GM04504 (cell line): ENCODE measurements around the gene DPP10.
A peak's percentile ranks its signal among the peaks of the same experiment; 100 is the strongest.

Source experiments
- DNase-seq: peaks from one replicate; pipeline ENCODE4 v3.0.0-alpha.2; 2012; ENCODE audit warnings: low read depth

The DPP10 gene

DNA sequence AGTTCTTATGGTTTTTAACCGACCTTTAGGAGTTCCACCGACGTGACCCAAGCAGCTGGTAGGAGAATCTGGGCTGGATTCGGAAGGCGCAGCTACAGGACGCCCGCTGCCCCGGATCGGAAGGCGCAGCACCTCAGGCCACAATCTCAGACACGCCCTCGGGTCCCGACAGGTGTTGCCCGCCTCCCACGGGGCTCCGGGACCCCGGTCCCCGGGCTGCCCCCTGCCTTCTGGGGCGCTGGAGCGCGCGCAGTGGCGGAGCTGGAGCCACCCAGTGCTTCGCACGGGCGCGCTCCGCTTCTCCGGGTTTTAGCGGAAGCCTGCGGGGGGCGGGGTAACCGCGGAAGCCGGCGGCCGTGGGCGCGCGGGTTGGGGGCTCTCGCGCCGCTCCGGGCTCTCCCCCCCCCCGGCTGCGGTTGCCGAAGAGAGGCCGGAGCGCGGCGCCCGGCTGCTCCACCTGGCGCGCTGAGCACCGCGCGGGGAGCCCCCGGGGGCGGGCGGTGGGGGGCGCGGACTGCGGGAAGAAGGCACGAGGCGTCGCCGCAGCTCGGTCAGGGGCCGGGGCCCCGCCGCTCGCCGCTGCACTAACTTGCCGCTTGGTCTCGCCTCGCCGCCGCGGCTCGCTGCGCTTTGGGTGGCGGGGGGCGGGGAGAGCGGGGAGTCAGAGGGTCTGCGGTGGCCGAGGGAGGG is 718.8 kb downstream of the DPP10 start:
- no peak for DNase-seq

DNA sequence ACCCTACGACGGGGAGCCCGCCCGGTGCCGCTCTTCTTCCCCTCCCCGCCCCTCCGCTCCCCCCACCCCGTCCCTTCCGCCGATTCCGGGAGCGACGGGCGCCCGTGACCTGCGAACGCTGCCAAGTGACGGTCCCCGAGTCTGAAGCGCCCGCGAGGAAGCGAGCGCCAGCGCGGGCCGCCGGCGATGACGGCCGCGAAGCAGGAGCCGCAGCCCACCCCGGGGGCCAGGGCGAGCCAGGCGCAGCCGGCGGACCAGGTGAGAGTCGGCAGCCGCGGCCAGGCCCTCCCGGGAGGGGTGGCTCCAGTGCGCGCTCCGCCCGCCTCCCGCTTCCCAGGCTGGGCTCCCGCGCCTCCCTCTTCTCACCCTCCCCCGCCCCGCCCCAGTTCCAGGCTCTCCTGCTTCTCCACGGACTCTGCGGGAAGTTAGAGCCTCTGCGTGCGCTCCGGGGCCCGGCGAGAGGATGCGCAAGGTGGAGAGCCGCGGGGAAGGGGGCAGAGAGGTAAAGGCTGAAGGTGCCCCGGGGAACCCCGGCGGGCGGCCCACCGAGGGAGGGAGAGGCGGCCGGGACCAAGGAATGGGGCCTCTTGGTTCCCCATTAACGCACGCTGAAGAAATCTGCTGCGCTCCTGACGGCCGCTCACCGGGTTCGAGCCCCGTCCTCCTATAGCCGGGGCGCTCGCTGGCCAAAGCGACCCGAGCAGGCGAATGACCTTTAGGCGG is 719.5 kb downstream of the DPP10 start:
- DNase-seq, result no peak

DNA sequence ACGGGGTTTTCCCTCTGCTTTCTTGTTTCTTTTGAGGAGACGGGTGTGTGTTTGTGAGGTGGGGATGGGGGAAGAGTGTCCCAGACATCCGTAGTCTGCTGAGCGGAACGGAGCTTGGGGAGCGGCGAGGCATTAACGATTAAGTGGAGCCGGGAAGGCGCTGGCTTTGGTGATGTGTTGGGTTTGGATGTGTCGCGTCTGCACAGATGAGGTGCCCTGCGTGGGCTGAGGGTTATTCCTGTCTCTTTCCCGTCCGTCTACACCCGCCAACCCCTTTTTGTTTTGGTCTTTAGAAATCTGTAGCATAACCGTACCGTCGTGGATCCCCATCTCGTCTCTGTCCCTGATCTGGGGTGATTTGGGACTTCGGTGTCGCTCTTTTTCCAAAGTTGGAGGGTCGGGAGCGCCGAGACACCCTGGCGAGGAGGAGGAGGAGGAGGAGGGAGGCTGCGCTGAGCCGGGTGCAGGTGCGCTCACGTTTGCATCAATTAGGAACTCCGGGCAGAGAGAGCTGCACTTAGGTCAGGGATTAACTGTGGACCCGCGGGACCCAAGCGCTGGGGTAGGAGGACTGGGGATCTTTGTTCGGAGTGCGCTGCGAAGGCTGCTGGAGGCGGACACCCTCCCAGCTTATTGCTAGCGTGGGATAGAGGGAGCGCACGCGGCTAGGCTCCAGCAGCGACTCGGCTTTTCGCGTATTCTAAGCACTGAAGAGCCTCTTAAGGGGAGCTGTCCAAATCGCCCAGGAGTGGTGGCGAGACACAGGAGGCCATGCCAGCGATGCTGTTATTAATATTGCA is 720.3 kb downstream of the DPP10 start:
- no peak for DNase-seq

DNA sequence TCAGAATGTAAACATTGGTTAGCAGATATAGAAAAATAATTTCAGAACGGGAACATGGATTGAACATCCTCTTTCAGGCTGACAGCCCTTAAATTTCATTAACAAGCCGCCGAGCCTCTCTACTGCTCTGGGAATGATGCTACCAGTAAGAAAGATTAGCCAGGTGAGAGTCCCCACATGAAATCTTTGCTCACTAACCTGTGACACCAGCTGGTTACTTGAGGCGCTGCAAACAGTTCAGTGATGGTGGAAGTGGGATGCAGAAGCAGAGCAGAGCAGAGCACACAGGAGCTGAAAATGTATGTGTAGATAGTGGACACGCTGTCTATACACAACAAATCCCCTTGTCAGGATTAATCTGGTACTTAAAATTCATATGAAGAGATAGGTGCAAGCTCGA is 721.1 kb downstream of the DPP10 start:
- DNase-seq, result no peak

DNA sequence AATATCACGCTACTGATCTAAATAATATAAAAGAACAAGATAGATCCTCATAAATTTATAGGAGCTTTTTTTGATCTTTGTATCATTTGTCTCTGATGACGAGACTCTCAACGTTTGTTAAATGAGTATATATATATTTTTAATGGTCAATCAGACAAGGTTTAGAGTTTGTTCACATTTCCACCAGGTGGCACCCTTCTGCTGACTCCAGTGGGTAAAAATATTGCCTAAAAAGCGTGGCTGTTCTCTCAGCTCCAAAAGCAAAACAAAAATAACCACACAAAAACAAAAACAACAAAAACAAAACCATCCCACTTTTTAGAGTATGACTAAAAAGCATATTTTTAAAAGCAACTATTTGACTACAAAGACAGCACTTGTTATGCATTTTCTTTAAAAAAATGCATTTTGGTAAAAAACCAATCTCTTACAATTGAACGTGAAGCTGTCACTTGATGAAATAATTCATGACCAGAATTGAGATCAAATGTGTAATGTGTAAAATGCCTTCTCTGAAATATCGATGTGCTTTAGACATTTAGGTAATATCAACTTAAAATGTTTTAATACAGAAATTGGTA is 723.2 kb downstream of the DPP10 start:
- peak; percentile 6 for DNase-seq

DNA sequence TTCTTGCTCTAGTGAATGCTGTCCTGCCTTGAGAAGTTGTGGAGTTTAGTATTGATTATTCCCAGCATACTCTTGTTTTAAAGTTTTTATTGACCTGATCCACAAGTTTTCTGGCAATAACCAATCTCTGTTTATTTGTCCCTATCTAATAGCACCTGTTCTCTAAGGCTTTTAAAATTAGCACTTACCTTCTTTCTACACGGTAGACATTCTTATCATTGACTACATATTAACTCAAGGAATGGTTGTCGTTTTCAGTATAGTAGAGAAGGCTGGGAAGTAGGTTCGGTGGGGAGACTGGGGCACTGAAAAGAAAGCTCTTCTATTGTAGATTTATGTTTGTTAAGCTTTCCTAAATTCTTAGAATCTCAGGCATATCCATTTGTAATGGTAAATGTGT is 726.0 kb downstream of the DPP10 start:
- no peak for DNase-seq

DNA sequence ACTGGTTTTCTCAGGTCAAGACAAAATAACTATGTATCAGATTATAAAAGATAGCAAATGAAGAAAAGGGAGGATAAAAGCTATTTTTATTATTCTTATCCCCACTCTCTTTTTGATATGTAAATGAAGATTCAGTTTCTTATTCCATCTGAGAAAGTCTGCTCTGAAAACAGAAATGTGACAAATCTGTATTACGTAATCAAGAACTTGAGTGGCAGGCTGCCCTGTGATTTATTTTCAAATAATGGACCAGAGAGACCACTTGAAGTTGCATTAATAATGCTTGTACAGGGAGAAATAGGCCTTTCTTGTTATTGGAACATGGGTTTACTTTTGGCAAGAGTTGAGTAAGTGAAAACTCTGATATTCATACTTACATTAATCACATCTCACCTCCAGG is 727.4 kb downstream of the DPP10 start:
- DNase-seq, result no peak

DNA sequence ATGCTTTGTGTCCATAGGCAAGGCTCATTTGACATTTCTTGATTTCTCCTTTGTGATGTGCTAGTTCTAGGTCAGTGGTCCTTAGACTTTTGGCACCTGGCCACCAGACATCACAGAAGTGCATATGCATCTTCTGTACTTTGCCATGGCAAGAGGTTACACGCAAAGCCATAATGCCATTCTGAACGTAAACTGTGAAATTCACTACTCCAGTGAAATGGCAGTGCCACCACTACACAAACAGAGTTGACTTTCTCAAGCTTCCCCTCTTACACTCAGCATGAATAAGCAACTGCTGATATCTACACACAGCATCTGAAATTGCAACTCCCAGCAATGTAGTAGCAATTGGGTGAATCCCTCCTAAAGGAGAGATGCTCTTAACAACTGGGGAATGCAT is 729.3 kb downstream of the DPP10 start:
- no peak for DNase-seq

DNA sequence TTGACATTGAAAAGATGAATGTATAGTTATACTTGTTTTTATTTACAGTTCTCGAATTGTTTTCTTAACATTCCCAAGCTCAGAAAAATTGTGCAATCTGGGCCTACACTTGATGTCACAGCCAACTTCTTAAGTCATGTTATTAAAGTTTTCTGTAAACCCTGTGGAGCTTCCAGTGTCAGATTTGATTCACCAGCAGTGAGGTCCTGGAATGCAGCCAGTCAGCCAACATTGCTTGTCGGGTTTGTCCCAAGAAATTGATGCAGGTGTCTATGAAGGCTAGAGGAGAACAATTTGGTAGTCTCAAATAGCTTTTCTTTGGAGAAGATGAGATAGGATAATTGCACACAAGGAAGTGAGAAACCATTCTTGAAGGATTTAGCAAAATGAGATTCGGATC is 732.2 kb downstream of the DPP10 start:
- DNase-seq, result no peak

DNA sequence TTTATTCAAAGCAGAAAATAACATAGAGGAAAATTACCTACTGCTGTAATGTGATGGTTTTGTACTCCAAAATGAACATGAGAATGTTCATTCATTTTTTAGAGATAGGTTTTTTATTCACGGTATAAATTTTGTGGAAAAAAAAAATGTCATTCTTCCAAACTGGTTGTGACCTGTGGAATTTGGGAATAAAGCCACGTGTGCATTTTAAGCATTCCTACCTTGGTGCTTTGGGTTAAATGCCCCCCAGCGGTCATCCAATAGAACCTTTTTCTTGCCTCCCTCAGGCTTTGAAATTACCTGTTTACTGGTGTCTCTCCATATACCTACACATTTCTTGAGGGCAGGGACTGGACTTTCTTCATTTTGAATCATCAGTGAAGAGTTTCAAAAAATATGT is 740.7 kb downstream of the DPP10 start:
- no peak for DNase-seq

DNA sequence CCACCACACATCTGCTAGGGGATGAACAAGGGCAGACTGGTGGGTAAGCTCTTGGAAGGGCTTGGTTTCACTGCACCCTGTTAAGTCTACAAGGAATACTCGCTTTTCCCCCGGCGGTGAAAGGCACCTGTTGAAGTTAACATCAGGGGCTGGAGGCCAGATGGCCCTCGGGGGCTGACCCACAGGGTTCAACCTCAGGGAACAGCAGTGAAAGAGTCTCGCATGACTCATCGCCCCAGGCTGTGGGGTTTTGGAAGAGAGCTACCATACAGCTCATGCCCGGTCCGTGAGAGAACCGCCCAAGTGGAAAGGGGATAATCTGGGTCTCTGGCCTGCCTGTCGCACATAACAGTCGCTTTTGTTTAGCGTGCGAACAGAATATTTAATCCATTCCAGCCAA is 748.0 kb downstream of the DPP10 start:
- no peak for DNase-seq

DNA sequence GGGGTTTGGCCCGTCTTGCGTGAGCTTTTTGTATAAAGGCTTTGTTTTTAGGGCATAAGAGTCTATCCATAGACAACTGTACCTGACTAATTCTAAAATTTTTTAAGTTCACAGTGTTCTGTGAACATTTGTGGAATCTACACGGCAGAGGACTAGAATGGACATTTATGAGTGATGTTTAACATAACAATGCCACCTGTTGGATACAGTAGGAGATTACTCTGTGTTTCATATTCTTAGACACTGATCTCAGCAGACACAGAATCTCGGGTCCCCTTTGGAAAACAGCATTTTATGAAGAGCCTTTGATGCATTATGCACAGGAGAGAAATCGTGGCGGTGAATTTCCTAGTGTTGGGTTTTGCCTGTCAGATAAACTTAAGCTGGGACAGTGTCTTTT is 752.2 kb downstream of the DPP10 start:
- no peak for DNase-seq

DNA sequence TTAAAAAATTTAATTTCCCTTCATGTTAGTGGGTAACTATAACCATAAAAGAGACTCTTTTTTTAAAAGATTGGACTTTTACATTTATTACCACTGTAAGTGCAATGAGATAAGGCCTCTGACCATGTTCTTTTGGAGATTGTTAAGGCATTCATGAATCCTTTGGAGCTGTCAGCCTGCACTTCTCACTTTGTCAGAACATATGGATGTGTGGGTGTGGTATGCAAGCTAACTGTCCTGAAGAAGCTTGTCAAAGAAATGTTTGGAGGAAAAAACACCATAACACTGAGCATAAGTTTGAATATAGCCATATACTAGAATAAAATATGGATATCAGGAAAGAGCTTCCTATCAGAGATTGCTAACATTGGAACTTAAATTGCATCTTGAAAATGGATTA is 754.1 kb downstream of the DPP10 start:
- DNase-seq, result no peak

DNA sequence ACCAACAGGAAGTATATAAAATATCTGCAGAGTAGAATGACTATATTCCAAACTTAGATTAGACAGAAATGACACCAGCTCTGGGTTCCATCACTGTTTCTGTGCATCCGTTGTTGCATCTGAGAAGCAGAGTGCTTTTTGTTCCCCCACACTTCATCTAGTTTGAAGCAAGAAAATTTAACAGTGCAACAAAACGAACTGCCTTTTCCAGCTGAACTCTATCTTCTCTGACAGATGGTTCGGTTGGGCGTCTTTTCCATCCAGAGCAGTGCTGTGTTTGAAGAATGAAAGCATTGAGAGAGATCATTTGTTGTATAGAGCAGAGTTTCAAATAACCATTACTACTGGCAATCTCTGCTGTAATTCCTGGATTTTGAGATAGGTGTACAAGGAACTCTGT is 757.5 kb downstream of the DPP10 start:
- DNase-seq, result no peak

DNA sequence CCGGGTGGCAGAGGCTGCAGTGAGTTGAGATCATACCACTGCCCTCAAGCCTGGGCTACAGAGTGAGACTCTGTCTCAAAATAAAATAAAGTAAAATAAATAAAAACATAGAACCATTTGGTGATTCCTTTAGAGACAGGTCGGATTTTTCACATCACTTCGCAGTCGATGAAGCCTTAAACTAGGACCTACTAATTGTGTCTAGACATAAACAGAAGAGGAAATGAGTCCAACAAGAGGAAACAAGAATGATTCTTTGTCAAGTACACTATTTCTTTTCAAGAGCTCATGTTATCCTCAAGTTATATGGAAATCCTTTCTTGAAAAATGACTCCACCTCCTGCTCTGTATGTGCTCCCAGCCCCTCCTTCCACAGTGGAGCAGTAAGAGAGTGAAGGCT is 758.9 kb downstream of the DPP10 start:
- no peak for DNase-seq

DNA sequence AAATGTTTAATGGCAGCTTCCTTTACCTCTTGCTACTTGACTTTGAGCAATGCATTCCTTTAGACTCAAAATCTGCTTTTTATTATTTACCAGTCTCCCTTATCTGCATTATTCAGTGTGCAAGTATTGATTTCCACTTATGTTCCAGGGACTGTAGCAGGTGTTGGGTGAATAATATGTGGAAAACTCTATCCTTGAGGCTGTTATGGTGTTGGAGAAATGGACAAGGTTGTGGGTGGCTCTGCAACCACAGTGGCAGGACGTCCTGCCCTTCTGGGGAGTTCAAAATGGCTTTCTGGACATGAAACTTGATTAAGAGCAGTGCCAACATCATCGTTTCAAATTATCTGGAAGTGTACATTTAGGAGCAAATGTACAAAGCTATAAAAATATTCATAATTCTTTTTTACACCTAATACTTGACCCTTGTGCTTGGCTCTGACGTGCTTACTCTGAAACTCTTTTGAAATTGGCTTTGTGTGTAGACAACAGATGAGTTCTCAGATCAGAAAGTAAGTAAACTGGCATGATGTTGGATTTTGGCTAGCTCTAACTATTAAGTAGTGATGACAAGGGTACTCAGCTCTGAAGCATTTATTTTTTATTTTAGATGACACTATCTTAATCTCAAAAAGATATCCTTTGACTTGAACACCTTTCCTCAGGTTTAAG is 766.2 kb downstream of the DPP10 start:
- no peak for DNase-seq

DNA sequence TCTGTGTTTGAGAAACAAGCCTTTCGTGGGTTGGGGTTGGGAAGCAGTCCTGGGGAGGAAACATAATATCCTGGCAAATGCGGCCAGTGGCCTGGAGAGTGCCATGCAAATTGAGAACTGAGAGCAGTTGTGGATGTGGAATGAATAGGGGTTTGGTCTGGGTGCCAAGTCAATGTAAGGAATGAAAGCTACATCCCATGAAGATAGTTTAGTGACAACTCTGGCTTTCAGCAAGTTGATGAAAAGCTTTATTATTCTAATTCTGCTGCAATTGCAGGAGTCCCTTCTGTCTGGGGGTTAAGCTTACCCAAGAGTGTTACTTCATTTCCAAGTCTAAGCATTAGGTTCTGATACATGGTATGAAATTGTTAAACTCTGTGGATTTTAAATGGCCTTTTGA is 771.6 kb downstream of the DPP10 start:
- no peak for DNase-seq

DNA sequence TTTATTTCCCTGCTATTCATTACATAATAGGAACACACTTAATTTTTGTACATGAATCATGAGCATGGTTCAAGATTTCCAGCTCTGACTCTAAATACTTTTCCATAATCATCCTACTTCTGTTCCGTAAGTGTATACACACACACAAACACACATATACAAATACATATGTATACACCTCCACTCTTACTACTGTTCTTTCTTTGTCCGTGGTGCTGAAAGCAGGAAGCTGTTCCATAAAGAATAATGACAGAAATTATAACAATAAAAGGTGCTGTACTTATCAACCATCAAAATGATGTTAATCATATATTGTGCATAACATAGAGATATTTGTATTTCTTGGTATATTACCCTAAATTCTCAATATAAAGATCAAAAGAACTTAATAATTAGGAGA is 776.9 kb downstream of the DPP10 start:
- DNase-seq, result no peak

DNA sequence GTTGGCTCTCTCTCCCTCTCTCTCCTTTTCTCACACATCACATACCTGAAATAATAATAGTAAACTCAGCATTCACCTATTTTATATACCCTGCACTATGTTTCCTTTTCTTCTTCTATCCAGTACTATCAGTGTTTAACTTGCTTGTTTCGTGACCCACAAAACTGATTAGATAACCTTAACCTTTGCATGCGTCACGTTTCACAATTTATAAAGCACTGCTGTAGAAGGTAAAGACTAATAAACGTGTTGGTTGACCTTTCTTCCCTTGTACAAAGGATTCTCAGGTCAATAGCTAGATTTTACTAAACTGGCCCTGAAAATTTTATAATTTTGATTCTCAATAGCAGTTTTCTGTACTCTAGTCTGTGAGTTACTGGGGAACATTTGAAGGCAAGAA is 791.7 kb downstream of the DPP10 start:
- DNase-seq, result no peak

DNA sequence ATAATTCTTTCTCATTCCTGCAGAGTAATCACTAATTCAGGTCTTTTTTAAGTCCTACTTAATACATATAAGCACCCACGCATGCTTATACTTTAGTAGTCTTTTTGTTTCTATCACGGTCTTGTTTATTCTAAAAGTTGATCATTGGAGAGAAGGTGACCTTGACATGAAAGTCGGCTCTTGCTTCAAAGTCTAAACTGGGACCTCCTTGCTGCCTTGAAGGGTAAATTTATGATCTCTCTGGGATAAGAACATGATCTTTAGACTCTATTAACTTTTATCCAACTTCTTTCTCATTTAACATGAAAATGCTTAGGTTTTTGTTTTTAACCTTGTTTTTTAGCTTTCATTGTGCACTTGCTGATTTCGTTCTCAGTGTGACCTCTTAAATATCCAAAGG is 792.3 kb downstream of the DPP10 start:
- DNase-seq, result no peak

DNA sequence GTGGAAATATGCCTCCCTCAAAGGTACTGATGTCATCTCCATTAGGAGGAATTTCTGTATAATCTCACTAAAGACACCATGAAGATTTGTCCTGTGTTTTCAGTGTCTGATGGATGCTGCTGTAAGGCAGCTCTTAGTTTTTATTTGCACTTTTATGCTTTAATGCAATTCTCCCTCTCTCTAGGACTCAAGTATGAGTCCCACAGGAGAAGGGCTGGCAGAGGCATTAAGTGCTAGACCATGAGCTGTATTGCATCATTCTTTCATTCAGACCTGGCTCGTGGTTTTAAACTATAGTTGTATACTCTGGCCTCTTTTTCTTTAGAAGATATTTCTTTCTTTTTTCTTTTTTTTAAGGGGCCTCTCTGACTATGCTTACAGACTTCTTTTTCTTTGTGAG is 805.6 kb downstream of the DPP10 start:
- no peak for DNase-seq

DNA sequence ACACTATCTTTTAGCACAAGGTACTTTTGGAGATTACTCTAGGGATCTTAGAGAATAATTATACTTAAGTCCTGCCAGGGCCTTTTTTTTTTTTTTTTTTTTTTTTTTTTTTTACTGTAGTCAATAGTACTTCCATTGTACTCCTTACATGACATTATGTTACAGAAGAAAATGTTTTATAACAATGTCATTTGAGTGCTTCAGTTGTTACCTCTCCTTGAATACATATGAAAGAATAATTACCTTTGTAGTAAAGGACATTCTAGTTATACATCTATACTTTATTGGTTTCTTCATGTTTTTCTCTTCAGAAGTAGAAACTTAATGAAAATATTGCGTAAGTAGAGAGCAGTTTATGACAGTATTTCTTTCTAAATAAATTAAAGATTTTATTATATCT is 834.9 kb downstream of the DPP10 start:
- no peak for DNase-seq
